ENCODE data around the gene TMEM63B.
"Not testable (repeated sequence)": the region's sequence is repeated elsewhere in the genome, so short reads cannot be mapped to it uniquely, and the experiment has no call there.

TMEM63B gene

GRCh38 chr6:44196351-44196750 is 69.0 kb downstream of the TMEM63B start:
- not testable (repeated sequence) for DNase-seq

- DNase-seq = no peak
Measured at GRCh38 chr6:44198684-44199083, 71.3 kb downstream of the TMEM63B start.

GRCh38 chr6:44199883-44200282 is 72.5 kb downstream of the TMEM63B start:
- DNase-seq = no peak

GRCh38 chr6:44201200-44201599 is 73.8 kb downstream of the TMEM63B start:
- DNase-seq = no peak

- DNase-seq = no peak
Measured at GRCh38 chr6:44201638-44202303, 74.4 kb downstream of the TMEM63B start.

GRCh38 chr6:44202332-44202971 is 75.1 kb downstream of the TMEM63B start:
- DNase-seq = no peak

- DNase-seq = no peak
Measured at GRCh38 chr6:44202972-44203750, 75.8 kb downstream of the TMEM63B start.

GRCh38 chr6:44203955-44204354 is 76.6 kb downstream of the TMEM63B start:
- DNase-seq = no peak
